Endometrium (tissue), 2 donors: ENCODE data around the gene ARHGEF25.
"Not testable (repeated sequence)": the region's sequence is repeated elsewhere in the genome, so short reads cannot be mapped to it uniquely, and the experiment has no call there.

ENCODE experiments used
- FAIRE-seq: peaks from 2 replicates; lab custom pipeline; 2012; peaks lifted over from hg19 to GRCh38; lab: Jason Lieb, UNC
- donor health status: control.
- donor health status: control.

The ARHGEF25 gene

DNA sequence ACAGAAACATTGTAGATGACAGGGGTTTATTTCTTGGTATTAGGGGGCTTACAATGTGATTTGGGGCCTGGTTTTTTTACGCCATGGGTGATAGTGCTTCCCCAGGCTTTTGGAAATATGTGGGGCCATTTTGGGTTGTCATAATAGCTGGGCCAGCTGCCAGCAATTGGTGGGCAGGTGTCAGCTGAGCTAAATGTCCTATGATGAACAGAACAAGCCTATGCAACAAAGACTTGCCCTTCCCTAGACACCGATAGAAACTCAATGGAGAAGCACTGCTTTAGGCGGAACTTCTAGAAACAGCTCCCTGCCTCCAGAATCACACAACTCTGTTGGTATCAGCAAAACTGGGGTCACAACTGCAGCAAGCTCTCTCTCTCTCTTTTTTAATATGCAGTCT lies 26.9 kb downstream of the ARHGEF25 start:
- FAIRE-seq: no peak

DNA sequence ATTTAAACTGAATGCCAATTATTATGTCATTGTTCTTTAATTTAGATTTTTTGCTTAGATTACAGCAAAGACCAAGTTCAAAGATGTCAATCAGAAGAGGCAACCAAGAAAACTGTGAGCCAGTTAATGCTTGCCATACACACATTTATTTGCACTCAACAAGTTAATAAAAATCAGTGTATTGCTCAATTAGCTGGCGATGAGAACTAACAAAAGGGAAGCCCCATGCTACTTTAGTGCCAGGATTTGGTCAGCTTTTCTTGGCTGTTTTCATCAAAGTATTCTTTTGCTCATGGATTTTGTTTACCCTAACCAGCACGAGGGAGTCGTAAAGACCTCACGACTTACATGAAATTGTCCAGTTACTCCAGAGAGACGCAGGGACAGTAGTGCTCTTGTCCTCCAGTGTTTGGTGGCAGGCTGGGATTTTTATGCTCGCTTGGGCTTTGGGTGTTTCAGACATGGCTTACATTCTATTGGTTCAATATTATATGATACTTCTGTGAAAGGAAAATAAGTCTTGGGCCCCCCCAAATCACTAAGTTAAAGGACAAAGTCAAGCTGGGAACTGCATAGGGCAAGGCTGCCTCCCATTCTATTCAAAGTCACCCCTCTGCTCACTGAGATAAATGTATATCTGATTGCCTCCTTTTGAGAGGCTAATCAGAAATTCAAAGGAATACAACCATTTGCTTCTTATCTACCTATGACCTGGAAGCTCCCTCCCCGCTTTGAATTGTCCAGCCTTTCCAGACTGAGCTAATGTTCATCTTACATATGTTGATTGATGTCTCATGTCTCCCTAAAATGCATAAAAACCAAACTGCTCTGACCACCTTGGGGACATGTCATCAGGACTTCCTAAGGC lies 29.2 kb downstream of the ARHGEF25 start:
- no peak for FAIRE-seq

DNA sequence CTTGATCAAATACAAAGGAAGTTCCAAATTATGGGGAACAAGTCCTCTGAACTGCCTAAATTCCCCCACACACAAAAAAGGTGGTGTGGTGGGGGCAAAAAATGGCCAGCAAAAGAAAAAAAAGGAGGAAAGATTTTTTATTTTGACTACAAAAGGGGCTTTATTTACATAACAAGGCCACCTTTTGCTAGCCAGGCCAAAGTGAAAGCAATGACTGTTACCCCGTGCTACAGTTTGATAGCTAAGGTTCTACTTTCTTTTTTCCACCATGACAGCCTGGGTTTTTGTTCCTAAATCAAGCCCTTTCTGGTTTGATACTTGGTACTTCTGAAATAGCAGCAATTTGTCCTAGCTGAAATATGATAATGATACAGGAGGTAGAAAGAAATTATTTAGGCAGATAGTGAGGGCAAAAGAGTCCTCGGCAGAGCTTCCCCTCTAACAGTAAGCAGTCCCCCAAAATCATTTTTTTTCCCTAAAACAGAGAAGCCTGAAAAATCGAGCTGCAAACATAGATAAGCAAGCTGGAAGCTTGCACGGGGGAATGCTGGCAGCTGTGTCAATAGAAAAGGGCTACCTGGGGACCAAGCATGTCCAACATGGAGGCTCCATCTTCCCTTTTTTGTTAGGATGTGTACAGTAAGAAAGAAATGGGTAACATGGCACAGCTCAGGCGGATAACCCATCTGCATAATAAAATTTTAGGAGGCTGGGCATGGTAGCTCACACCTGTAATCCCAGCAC lies 30.6 kb downstream of the ARHGEF25 start:
- no peak for FAIRE-seq

DNA sequence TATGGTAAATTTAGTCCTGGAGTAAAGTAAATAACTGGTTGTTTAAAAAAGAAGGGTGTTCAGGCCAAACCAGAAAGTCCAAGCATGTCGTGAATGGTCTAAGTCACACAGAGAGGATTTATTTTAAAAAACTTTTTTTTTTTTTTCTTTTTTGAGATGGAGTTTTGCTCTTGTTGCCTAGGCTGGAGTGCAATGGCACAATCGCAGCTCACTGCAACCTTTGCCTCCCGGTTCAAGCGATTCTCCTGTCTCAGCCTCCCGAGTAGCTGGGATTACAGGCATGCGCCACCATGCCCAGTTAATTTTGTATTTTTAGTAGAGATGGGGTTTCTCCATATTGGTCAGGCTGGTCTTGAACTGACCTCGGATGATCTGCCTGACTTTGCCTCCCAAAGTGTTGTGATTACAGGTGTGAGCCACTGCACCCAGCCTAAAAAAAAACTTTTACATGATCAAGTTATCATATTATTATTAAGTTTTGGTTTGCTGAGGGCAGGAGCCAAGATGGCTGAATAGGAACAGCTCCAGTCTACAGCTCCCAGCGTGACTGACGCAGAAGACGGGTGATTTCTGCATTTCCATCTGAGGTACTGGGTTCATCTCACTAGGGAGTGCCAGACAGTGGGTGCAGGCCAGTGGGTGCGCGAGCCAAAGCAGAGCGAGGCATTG lies 34.9 kb downstream of the ARHGEF25 start:
- FAIRE-seq: not testable (repeated sequence)

DNA sequence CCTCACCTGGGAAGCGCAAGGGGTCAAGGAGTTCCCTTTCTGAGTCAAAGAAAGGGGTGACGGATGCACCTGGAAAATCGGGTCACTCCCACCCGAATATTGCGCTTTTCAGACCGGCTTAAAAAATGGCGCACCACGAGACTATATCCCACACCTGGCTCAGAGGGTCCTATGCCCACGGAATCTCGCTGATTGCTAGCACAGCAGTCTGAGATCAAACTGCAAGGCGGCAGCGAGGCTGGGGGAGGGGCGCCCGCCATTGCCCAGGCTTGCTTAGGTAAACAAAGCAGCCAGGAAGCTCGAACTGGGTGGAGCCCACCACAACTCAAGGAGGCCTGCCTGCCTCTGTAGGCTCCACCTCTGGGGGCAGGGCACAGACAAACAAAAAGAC lies 35.4 kb downstream of the ARHGEF25 start:
- FAIRE-seq: not testable (repeated sequence)

DNA sequence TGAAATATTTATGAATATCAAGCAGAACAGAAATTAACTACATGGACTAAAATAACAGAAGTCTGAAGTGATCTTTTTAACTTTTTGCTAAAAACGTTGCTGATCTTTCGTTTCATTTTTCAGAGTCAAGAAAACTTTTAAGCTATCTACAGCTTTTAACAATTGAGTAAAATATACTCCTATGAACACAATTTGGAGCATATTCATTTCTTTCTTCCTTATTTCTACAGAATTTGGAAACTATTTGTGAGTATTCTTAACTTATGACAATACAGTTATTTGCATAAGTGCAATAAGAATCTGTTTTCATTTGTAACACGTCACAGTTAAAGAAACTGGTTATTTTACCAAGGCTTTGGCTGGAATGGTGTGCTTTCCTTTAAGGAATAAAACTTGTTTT lies 42.8 kb downstream of the ARHGEF25 start:
- no peak for FAIRE-seq

DNA sequence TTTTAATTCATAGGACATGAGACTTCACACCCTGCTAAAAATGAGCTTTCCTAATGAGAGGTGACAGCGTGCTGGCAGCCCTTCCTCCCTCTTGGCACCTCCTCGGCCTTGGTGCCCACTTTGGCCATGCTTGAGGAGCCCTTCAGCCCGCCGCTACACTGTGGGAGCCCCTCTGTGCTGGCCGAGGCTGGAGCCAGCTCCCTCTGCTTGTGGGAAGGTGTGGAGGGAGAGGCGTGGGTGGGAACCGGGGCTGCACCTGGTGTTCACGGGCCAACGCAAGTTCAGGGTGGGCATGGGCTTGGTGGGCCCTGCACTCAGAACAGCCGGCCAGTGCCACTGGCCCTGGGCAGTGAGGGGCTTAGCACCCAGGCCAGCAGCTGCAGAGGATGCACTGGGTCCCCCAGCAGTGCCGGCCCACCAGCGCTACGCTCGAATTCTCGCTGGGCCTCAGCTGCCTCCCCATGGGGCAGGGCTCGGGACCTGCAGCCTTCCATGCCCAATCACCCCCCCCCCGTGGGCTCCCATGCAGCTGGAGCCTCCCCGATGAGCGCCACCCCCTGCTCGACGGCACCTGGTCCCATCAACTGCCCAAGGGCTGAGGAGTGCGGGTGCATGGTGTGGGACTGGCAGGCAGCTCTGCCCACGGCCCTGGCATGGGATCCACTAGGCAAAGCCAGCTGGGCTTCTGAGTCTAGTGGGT lies 44.5 kb downstream of the ARHGEF25 start:
- no peak for FAIRE-seq

- not testable (repeated sequence) for FAIRE-seq
Observed at GRCh38 chr12:57656408-57656807, 45.2 kb downstream of the ARHGEF25 start.

DNA sequence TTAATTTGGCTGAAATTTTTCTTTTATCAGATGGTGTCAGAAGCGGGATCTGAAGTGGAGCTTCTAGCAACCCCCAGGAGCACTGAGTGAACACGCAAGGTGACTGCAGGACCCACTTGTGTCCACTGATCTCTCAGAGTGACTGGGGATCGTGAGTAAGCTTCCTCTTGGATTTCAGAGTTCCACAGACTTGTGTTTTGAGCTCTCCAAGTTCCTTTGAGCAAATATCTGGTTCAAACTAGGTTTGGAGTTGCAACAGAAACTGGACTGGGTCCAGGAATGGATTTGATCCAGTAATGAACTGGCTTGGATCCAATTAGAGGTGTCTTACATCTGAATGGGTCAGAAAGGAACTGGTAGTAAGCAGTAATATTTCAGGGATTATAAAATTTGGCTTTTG lies 46.5 kb downstream of the ARHGEF25 start:
- FAIRE-seq: no peak

GRCh38 chr12:57658890-57659289 lies 47.7 kb downstream of the ARHGEF25 start:
- FAIRE-seq: no peak

GRCh38 chr12:57661376-57661775 lies 50.1 kb downstream of the ARHGEF25 start:
- no peak for FAIRE-seq

- not testable (repeated sequence) for FAIRE-seq
Observed at GRCh38 chr12:57665066-57665820, 54.0 kb downstream of the ARHGEF25 start.
